CD8-positive, alpha-beta memory T cell (primary cell): Measurements from ENCODE around the gene ACCSL. TPM values are rescaled to one million over a fixed set of nuclear protein-coding genes. Genes with fewer than 3 reads are reported as not detected.

Source experiments
- CTCF ChIA-PET: fragments of 350-600 bp; sonication (Branson Sonifier 250); formaldehyde crosslinking; loops from one replicate; lab custom pipeline; 2021; ENCODE audit warnings: antibody characterized with exemption; lab: Charles Lee
- POLR2A ChIA-PET: fragments of 350-600 bp; sonication (Branson Sonifier 250); formaldehyde crosslinking; loops from one replicate; lab custom pipeline; 2021; ENCODE audit warnings: antibody characterized with exemption; lab: Charles Lee
- DNase-seq, 5 donors: peaks; one replicate each; pipeline versions ENCODE4 v3.0.0 to v3.0.0-alpha.2; 2020 to 2022; ENCODE audit warnings: mixed read lengths in 1 of 5
- H3K27ac ChIP-seq: one replicate; pipeline ENCODE4 v1.7.0; 2013; ENCODE audit warnings: low read depth, mild to moderate bottlenecking, low read length, moderate library complexity
- H3K27me3 ChIP-seq: 2 replicates; pipeline ENCODE4 v1.7.0; 2013; ENCODE audit warnings: low read length, mild to moderate bottlenecking; ENCODE audit not compliant: insufficient read depth, poor library complexity, severe bottlenecking
- H3K36me3 ChIP-seq: 2 replicates; pipeline ENCODE4 v1.7.0; 2013; ENCODE audit warnings: mild to moderate bottlenecking, low read length, moderate library complexity; ENCODE audit not compliant: insufficient read depth
- H3K4me1 ChIP-seq: 2 replicates; pipeline ENCODE4 v1.7.0; 2013; ENCODE audit warnings: mild to moderate bottlenecking, low read length, moderate library complexity; ENCODE audit not compliant: insufficient read depth
- H3K4me3 ChIP-seq: 2 replicates; pipeline ENCODE4 v1.7.0; 2013; ENCODE audit warnings: mild to moderate bottlenecking, low read length
- H3K9me3 ChIP-seq: 2 replicates; pipeline ENCODE4 v1.7.0; 2013; ENCODE audit warnings: mild to moderate bottlenecking, low read length
- H3K27ac Mint-ChIP-seq, 8 donors: one replicate each; pipeline ENCODE4 v1.8.0; 2020 to 2021; ENCODE audit warnings: mixed read lengths in 8 of 8, mild to moderate bottlenecking in 6 of 8, inconsistent platforms in 3 of 8, moderate library complexity in 3 of 8
- H3K27me3 Mint-ChIP-seq, 2 donors: one replicate each; pipeline ENCODE4 v1.8.0; 2020 to 2021; ENCODE audit warnings: mixed read lengths in 2 of 2, mild to moderate bottlenecking in 1 of 2, moderate library complexity in 1 of 2
- H3K36me3 Mint-ChIP-seq, 3 donors: one replicate each; pipeline ENCODE4 v1.8.0; 2020 to 2021; ENCODE audit warnings: mixed read lengths in 3 of 3, inconsistent platforms in 1 of 3, mild to moderate bottlenecking in 1 of 3
- H3K4me1 Mint-ChIP-seq, 3 donors: one replicate each; pipeline ENCODE4 v1.8.0; 2020 to 2021; ENCODE audit warnings: mixed read lengths in 3 of 3, inconsistent platforms in 1 of 3, mild to moderate bottlenecking in 1 of 3
- H3K4me3 Mint-ChIP-seq, 7 donors: one replicate each; pipeline ENCODE4 v1.8.0; 2020 to 2021; ENCODE audit warnings: mixed read lengths in 7 of 7, mild to moderate bottlenecking in 6 of 7, moderate library complexity in 4 of 7, inconsistent platforms in 2 of 7
- H3K9me3 Mint-ChIP-seq, 5 donors: one replicate each; pipeline ENCODE4 v1.8.0; 2020 to 2022; ENCODE audit warnings: mixed read lengths in 5 of 5, mild to moderate bottlenecking in 3 of 5, moderate library complexity in 2 of 5, inconsistent platforms in 1 of 5
- polyA plus RNA-seq: library from polyadenylated mRNA; unstranded; fragments of 300-500 nt; fragmentation: Illumina TruSeq; gene quantifications from one replicate; pipeline ENCODE4 v1.2.3, GENCODE V29; 2021
- total RNA-seq, 2 experiments: library from RNA; stranded (reverse); gene quantifications; one replicate each; pipeline ENCODE4 v1.2.3, GENCODE V29; 2021

The ACCSL gene
- total and polyA plus RNA-seq, 3 experiments from 2014 or later = not detected

- peaks cover 0 to 16% (median 11%) of the 10 kb centered on the region in 5 donors for H3K9me3 Mint-ChIP-seq
- no peak overlapping the region for H3K4me3 Mint-ChIP-seq
- CTCF ChIA-PET = interaction anchor here (1.0 to 1.7 kb wide), 2 partner anchors 9 to 14 kb away, joined by 3 to 4 read pairs; no protein-coding TSS in a partner anchor
- H3K27me3 Mint-ChIP-seq = peaks cover 24 to 70% of the 10 kb centered on the region in 2 donors
- no peaks in the 10 kb centered on the region for H3K4me1 Mint-ChIP-seq
- POLR2A ChIA-PET = no interaction called here
- no peaks in the 10 kb centered on the region for H3K36me3 ChIP-seq
- H3K27ac ChIP-seq = no peak overlapping the region
- no peak overlapping the region for H3K4me3 ChIP-seq
- DNase-seq = no peak
- peaks cover 0 to 9% (median 2%) of the 10 kb centered on the region in 3 donors for H3K36me3 Mint-ChIP-seq
- no peaks in the 10 kb centered on the region for H3K4me1 ChIP-seq
- H3K27ac Mint-ChIP-seq = no peak overlapping the region
- H3K27me3 ChIP-seq = peaks cover 5% of the 10 kb centered on the region
- H3K9me3 ChIP-seq = no peaks in the 10 kb centered on the region
Measured at GRCh38 chr11:44028401-44028800, 19.4 kb upstream of the ACCSL start.

GRCh38 chr11:44028816-44029506, 18.8 kb upstream of the ACCSL start:
- Histone ChIP-seq H3K4me3 (no peak overlapping the region), H3K4me1 (no peaks in the 10 kb centered on the region), H3K27me3 (peaks cover 5% of the 10 kb centered on the region), H3K27ac (no peak overlapping the region), H3K9me3 (no peaks in the 10 kb centered on the region), H3K36me3 (no peaks in the 10 kb centered on the region)
- POLR2A ChIA-PET = no interaction called here
- Mint-ChIP-seq H3K9me3 (peaks cover 0 to 14% (median 11%) of the 10 kb centered on the region in 5 donors), H3K36me3 (peaks cover 0 to 9% (median 2%) of the 10 kb centered on the region in 3 donors), H3K27ac (no peak overlapping the region), H3K4me3 (peak overlapping the region in 1 of 7 donors; percentile 59), H3K27me3 (peaks cover 24 to 64% of the 10 kb centered on the region in 2 donors), H3K4me1 (no peaks in the 10 kb centered on the region)
- CTCF ChIA-PET = interaction anchor here (1.0 to 1.7 kb wide), 2 partner anchors 9 to 13 kb away, joined by 3 to 4 read pairs; no protein-coding TSS in a partner anchor
- no peak for DNase-seq

GRCh38 chr11:44029507-44029845, 18.3 kb upstream of the ACCSL start:
- POLR2A ChIA-PET = no interaction called here
- CTCF ChIA-PET = interaction anchor here (1.7 kb wide), 1 partner anchor 13 kb away, joined by 4 read pairs; no protein-coding TSS in a partner anchor
- Histone ChIP-seq H3K9me3 (no peaks in the 10 kb centered on the region), H3K4me1 (no peaks in the 10 kb centered on the region), H3K36me3 (no peaks in the 10 kb centered on the region), H3K27me3 (peaks cover 5% of the 10 kb centered on the region), H3K27ac (no peak overlapping the region), H3K4me3 (no peak overlapping the region)
- Mint-ChIP-seq H3K4me3 (no peak overlapping the region), H3K9me3 (peaks cover 0 to 14% (median 9%) of the 10 kb centered on the region in 5 donors), H3K4me1 (no peaks in the 10 kb centered on the region), H3K36me3 (peaks cover 0 to 9% (median 2%) of the 10 kb centered on the region in 3 donors), H3K27ac (no peak overlapping the region), H3K27me3 (peaks cover 24 to 63% of the 10 kb centered on the region in 2 donors)
- DNase-seq = no peak

- H3K4me1 ChIP-seq = no peaks in the 10 kb centered on the region
- peaks cover 5% of the 10 kb centered on the region for H3K27me3 ChIP-seq
- H3K36me3 ChIP-seq = no peaks in the 10 kb centered on the region
- Mint-ChIP-seq H3K4me3 (no peak overlapping the region), H3K27me3 (peaks cover 24 to 57% of the 10 kb centered on the region in 2 donors), H3K9me3 (peaks cover 0 to 14% (median 8%) of the 10 kb centered on the region in 5 donors), H3K27ac (no peak overlapping the region), H3K36me3 (peaks cover 0 to 9% (median 2%) of the 10 kb centered on the region in 3 donors), H3K4me1 (no peaks in the 10 kb centered on the region)
- H3K4me3 ChIP-seq = no peak overlapping the region
- H3K27ac ChIP-seq = no peak overlapping the region
- ChIA-PET CTCF (no interaction called here), POLR2A (no interaction called here)
- H3K9me3 ChIP-seq = no peaks in the 10 kb centered on the region
- no peak for DNase-seq
Measured at GRCh38 chr11:44029977-44030911, 17.5 kb upstream of the ACCSL start.

- Mint-ChIP-seq H3K27me3 (peaks cover 24 to 52% of the 10 kb centered on the region in 2 donors), H3K4me3 (no peak overlapping the region), H3K9me3 (peaks cover 0 to 11% (median 7%) of the 10 kb centered on the region in 5 donors), H3K36me3 (peaks cover 0 to 7% (median 2%) of the 10 kb centered on the region in 3 donors), H3K4me1 (no peaks in the 10 kb centered on the region), H3K27ac (no peak overlapping the region)
- CTCF ChIA-PET = no interaction called here
- Histone ChIP-seq H3K4me3 (no peak overlapping the region), H3K4me1 (no peaks in the 10 kb centered on the region), H3K36me3 (no peaks in the 10 kb centered on the region), H3K27me3 (peaks cover 5% of the 10 kb centered on the region), H3K9me3 (no peaks in the 10 kb centered on the region), H3K27ac (no peak overlapping the region)
- POLR2A ChIA-PET = no interaction called here
- no peak for DNase-seq
Measured at GRCh38 chr11:44030996-44031395, 16.8 kb upstream of the ACCSL start.

- peaks cover 0 to 6% (median 2%) of the 10 kb centered on the region in 5 donors for H3K9me3 Mint-ChIP-seq
- no peaks in the 10 kb centered on the region for H3K4me1 ChIP-seq
- CTCF ChIA-PET = no interaction called here
Measured at GRCh38 chr11:44031549-44031948, 16.2 kb upstream of the ACCSL start.

GRCh38 chr11:44032299-44033085, 15.3 kb upstream of the ACCSL start:
- Histone ChIP-seq H3K4me3 (no peak overlapping the region), H3K9me3 (no peaks in the 10 kb centered on the region), H3K27me3 (peaks cover 5% of the 10 kb centered on the region), H3K27ac (no peak overlapping the region), H3K36me3 (no peaks in the 10 kb centered on the region), H3K4me1 (no peaks in the 10 kb centered on the region)
- ChIA-PET CTCF (no interaction called here), POLR2A (no interaction called here)
- no peaks in the 10 kb centered on the region for H3K4me1 Mint-ChIP-seq
- no peak overlapping the region for H3K4me3 Mint-ChIP-seq
- peaks cover 19 to 44% of the 10 kb centered on the region in 2 donors for H3K27me3 Mint-ChIP-seq
- peaks cover 0 to 2% (median 0%) of the 10 kb centered on the region in 5 donors for H3K9me3 Mint-ChIP-seq
- no peak for DNase-seq
- H3K27ac Mint-ChIP-seq = no peak overlapping the region
- H3K36me3 Mint-ChIP-seq = peaks cover 0 to 4% (median 2%) of the 10 kb centered on the region in 3 donors

More at GRCh38 chr11:44031549-44031948, 16.2 kb upstream of the ACCSL start:
- POLR2A ChIA-PET = no interaction called here
- Mint-ChIP-seq H3K4me3 (no peak overlapping the region), H3K27me3 (peaks cover 24 to 48% of the 10 kb centered on the region in 2 donors), H3K27ac (peak overlapping the region in 1 of 8 donors; percentile 57), H3K4me1 (no peaks in the 10 kb centered on the region), H3K36me3 (peaks cover 0 to 4% (median 2%) of the 10 kb centered on the region in 3 donors)
- Histone ChIP-seq H3K27me3 (peaks cover 5% of the 10 kb centered on the region), H3K27ac (no peak overlapping the region), H3K4me3 (no peak overlapping the region), H3K36me3 (no peaks in the 10 kb centered on the region), H3K9me3 (no peaks in the 10 kb centered on the region)
- no peak for DNase-seq
